ENCODE data around the gene DNASE2. TPM values are rescaled to one million over a fixed set of nuclear protein-coding genes. Genes with fewer than 3 reads are reported as not detected.
A peak's percentile ranks its signal among the peaks of the same experiment; 100 is the strongest.

Gene DNASE2
- total RNA-seq, 2 donors from 2014 or later: 6.9 to 28.3 TPM

DNA sequence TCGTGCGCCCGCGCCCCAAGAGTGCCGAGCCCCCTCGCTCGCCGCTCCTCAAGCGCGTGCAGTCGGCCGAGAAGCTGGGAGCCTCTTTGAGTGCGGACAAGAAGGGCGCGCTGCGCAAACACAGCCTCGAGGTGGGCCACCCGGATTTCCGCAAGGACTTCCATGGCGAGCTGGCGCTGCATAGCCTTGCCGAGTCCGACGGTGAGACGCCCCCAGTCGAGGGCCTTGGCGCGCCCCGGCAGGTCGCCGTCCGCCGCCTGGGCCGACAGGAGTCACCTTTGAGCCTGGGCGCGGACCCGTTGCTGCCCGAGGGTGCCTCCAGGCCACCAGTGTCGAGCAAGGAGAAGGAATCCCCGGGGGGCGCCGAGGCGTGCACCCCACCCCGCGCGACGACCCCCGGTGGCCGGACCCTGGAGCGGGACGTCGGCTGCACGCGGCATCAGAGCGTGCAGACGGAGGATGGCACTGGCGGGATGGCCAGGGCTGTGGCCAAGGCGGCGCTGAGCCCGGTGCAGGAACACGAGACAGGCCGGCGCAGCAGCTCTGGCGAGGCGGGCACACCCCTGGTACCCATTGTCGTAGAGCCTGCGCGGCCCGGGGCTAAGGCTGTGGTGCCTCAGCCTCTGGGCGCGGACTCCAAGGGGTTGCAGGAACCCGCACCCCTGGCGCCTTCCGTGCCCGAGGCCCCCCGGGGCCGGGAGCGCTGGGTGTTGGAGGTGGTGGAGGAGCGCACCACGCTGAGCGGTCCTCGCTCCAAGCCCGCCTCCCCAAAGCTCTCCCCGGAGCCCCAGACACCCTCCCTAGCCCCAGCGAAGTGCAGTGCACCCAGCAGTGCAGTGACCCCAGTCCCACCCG is 7.1 kb downstream of the DNASE2 start:
- no peak overlapping the region for H3K27ac ChIP-seq
- TF ChIP-seq CTCF (IDR thresholded peaks at IDR 0.05) (no peak), POLR2A (IDR thresholded peaks at IDR 0.05) (no peak)
- DNase-seq (no peak), ATAC-seq (no peak)
- no peaks in the 10 kb centered on the region for H3K9me3 ChIP-seq
- no peak overlapping the region for H3K4me3 ChIP-seq
- WGBS, 2 donors: 78 to 87% methylated on average over 20 to 50 of the region's 86 CpGs
- no peaks in the 10 kb centered on the region for H3K27me3 ChIP-seq
- peaks cover 0 to 6% of the 10 kb centered on the region in 2 donors for H3K36me3 ChIP-seq (replicated peaks in 1 of 2; ENCODE audit: insufficient read depth in 1 of 2, low read depth in 2 of 2)
- peaks cover 7% of the 10 kb centered on the region for H3K4me1 ChIP-seq
- intact Hi-C loops (cut with DNase I): no loop called here

DNA sequence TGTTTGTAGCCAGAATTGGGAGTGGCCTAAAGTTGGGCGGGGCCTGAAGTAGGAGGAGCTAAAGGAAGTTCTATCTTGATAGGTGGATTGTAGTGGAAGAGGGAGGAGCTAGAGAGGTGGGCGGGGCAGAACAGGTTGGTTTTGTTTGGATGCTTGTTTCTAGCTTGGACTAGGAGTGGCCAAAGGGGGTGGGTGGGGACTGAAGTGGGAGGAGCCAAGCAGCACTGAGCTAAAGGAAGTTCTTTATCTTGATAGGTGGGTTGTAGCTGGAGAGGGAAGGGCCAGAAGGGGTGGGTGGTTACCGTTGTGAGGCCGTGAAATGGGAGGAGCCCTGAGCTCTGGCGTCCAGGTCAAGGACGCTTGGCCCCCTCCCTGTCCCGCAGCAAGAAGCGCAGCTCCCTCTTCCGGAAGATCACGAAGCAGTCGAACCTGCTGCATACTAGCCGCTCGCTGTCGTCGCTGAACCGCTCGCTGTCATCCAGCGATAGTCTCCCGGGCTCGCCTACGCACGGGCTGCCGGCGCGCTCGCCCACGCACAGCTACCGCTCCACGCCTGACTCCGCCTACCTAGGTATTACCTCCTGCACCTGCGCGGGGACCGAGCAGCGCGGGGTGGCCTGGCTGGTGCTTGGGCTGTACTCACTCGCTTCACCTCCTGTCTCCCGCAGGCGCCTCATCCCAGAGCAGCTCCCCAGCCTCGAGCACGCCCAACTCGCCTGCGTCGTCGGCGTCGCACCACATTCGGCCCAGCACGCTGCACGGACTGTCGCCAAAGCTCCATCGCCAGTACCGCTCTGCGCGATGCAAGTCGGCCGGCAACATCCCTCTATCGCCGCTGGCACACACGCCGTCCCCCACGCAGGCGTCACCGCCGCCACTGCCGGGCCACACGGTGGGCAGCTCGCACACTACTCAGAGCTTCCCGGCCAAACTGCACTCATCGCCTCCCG is 8.0 kb downstream of the DNASE2 start:
- ATAC-seq: peak; percentile 82
- Histone ChIP-seq H3K9me3 (no peaks in the 10 kb centered on the region), H3K4me3 (no peak overlapping the region), H3K27ac (no peak overlapping the region), H3K4me1 (peaks cover 7% of the 10 kb centered on the region), H3K27me3 (no peaks in the 10 kb centered on the region), H3K36me3 (replicated peaks in 1 of 2; ENCODE audit: insufficient read depth in 1 of 2, low read depth in 2 of 2) (peaks cover 0 to 6% of the 10 kb centered on the region in 2 donors)
- 70 to 72% methylated on average over 38 to 70 of the region's 70 CpGs for whole genome bisulfite sequencing, 2 donors
- DNase-seq: peak; percentile 75 to 93 (median 84)
- intact Hi-C loops (cut with DNase I): no loop called here
- TF ChIP-seq POLR2A (IDR thresholded peaks at IDR 0.05): no peak
- TF ChIP-seq CTCF (IDR thresholded peaks at IDR 0.05): peak in 1 of 7 experiments; percentile 7

DNA sequence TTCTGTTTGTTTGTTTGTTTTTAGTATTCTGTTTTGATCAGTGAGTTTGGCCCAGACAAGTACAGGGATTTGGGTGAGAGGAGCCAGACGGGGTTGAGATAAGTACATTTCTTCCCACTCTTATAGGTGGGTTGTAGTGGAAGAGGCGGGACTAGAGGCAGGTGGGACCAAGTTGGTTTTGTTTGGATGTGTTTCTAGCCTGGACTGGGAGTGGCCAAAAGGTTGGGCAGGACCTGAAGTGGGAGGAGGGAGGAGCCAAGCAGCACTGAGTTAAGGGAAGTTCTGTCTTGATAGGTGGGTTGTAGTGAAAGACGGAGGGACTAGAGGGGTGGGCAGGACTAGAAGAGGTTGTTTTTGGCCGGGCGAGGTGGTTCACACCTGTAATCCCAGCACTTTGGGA is 9.0 kb downstream of the DNASE2 start:
- Histone ChIP-seq H3K27ac (no peak overlapping the region), H3K9me3 (no peaks in the 10 kb centered on the region), H3K36me3 (replicated peaks in 1 of 2; ENCODE audit: insufficient read depth in 1 of 2, low read depth in 2 of 2) (peaks cover 0 to 6% of the 10 kb centered on the region in 2 donors), H3K4me3 (no peak overlapping the region), H3K4me1 (peaks cover 14% of the 10 kb centered on the region), H3K27me3 (no peaks in the 10 kb centered on the region)
- 84 to 86% methylated on average over 5 of the region's 5 CpGs for WGBS, 2 donors
- ATAC-seq (no peak), DNase-seq (no peak)
- TF ChIP-seq CTCF (IDR thresholded peaks at IDR 0.05): no peak
- no peak for TF ChIP-seq POLR2A (IDR thresholded peaks at IDR 0.05)
- intact Hi-C loops (cut with DNase I): no loop called here

GRCh38 chr19:12871681-12872080 is 9.6 kb downstream of the DNASE2 start:
- 86 to 88% methylated on average over 3 of the region's 3 CpGs for WGBS, 2 donors
- TF ChIP-seq CTCF (IDR thresholded peaks at IDR 0.05): no peak
- TF ChIP-seq POLR2A (IDR thresholded peaks at IDR 0.05): no peak
- Histone ChIP-seq H3K4me1 (peaks cover 17% of the 10 kb centered on the region), H3K36me3 (replicated peaks in 1 of 2; ENCODE audit: insufficient read depth in 1 of 2, low read depth in 2 of 2) (peaks cover 0 to 6% of the 10 kb centered on the region in 2 donors), H3K27me3 (no peaks in the 10 kb centered on the region), H3K9me3 (no peaks in the 10 kb centered on the region), H3K27ac (no peak overlapping the region), H3K4me3 (no peak overlapping the region)
- ATAC-seq (no peak), DNase-seq (no peak)
- intact Hi-C loops (cut with DNase I): no loop called here

All from body of pancreas (tissue), 4 donors.